HEK293T (cell line): ENCODE results near the gene LNP1.

Source experiments
- ARNT ChIP-seq: fragments of 450-650 bp; IDR thresholded peaks from 2 replicates; pipeline ENCODE4 v1.6.1; 2017; ENCODE audit warnings: mild to moderate bottlenecking
- FOXA1 ChIP-seq: fragments of 450-650 bp; IDR thresholded peaks from 2 replicates; pipeline ENCODE4 v1.6.1; 2016; ENCODE audit warnings: mild to moderate bottlenecking
- FOXK2 ChIP-seq: fragments of 450-650 bp; IDR thresholded peaks from 2 replicates; pipeline ENCODE4 v1.6.1; 2016; ENCODE audit warnings: mild to moderate bottlenecking
- SP1 ChIP-seq: fragments of 450-650 bp; IDR thresholded peaks from 2 replicates; pipeline ENCODE4 v1.6.1; 2017
- SUZ12 ChIP-seq: fragments of 450-650 bp; IDR thresholded peaks from 2 replicates; pipeline ENCODE4 v1.6.1; 2016; ENCODE audit warnings: mild to moderate bottlenecking

GRCh38 chr3:100407164-100407563 is 5.8 kb downstream of the LNP1 start:
- no peak for TF ChIP-seq SP1
- TF ChIP-seq FOXA1, result no peak
- TF ChIP-seq SUZ12, result no peak
- no peak for TF ChIP-seq ARNT
- no peak for TF ChIP-seq FOXK2
